Measurements from ENCODE around the gene DCD. TPM values are rescaled to one million over a fixed set of nuclear protein-coding genes. Genes with fewer than 3 reads are reported as not detected.
"Not testable (repeated sequence)": the region's sequence is repeated elsewhere in the genome, so short reads cannot be mapped to it uniquely, and the experiment has no call there.

DCD gene
- total and polyA plus RNA-seq, 2 donors from 2014 or later: not detected

DNA sequence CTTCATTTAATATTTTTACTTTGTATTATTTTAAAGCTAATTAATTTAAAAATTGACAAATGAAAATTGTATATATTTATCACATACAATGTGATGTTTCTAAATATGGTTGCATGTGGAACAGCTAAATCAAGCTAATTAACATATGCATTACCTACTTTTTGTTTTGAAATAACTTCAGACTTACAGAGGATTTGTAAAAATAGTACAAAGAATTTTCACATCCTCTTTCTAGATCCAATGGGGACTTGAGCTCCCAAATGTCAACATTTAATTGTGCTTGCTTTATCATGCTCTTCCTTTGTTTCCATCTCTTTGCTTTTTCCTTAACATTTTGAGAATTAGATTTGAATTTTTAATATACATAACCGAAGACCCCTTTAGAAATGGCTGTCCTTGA is 6.6 kb downstream of the DCD start:
- no peak for DNase-seq
- no peak overlapping the region for H3K9ac ChIP-seq (ENCODE audit: low read length in 3 of 3)
- FAIRE-seq: no peak
- H3K27ac ChIP-seq (ENCODE audit: low read depth in 2 of 2, low read length in 2 of 2): no peak overlapping the region
- H3K9me3 ChIP-seq (ENCODE audit: control insufficient read depth in 2 of 3, insufficient read depth in 1 of 3, low read length in 3 of 3): no peaks in the 10 kb centered on the region
- no peaks in the 10 kb centered on the region for H3K4me1 ChIP-seq (ENCODE audit: control insufficient read depth in 2 of 3, insufficient read depth in 2 of 3, low read depth in 1 of 3, low read length in 3 of 3)
- no peaks in the 10 kb centered on the region for H3K36me3 ChIP-seq (ENCODE audit: control insufficient read depth in 2 of 3, insufficient read depth in 3 of 3, low read length in 3 of 3)
- no peaks in the 10 kb centered on the region for H3K27me3 ChIP-seq (ENCODE audit: control insufficient read depth, insufficient read depth, low read length)
- intact Hi-C loops (cut with DNase I): no loop called here
- no peak overlapping the region for H3K4me3 ChIP-seq (ENCODE audit: low read length in 3 of 3)
- TF ChIP-seq, protein P1, sequence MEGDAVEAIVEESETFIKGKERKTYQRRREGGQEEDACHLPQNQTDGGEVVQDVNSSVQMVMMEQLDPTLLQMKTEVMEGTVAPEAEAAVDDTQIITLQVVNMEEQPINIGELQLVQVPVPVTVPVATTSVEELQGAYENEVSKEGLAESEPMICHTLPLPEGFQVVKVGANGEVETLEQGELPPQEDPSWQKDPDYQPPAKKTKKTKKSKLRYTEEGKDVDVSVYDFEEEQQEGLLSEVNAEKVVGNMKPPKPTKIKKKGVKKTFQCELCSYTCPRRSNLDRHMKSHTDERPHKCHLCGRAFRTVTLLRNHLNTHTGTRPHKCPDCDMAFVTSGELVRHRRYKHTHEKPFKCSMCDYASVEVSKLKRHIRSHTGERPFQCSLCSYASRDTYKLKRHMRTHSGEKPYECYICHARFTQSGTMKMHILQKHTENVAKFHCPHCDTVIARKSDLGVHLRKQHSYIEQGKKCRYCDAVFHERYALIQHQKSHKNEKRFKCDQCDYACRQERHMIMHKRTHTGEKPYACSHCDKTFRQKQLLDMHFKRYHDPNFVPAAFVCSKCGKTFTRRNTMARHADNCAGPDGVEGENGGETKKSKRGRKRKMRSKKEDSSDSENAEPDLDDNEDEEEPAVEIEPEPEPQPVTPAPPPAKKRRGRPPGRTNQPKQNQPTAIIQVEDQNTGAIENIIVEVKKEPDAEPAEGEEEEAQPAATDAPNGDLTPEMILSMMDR (IDR thresholded peaks at IDR 0.05; ENCODE audit: borderline replicate concordance, extremely low read depth, insufficient read depth): no peak

DNA sequence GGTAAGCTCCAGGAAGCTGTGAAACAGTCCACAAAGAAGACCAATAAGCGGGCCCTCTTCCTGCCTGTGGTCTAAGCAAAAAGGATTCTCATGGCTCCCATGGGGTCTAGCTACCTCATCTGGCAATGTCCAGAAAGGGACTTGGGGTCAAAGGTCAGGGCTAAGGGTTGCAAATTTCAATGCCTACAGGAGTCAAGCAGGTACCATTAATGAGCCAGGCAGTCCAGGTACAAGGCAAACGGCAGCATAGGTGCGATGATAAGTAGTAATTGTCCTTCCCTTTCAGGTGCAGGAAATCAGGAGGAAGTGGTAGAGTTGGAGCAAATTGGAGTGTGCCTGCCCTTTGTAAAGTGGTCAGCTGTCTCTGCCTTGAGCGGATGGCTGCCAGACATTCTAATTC is 7.1 kb downstream of the DCD start:
- H3K9ac ChIP-seq (ENCODE audit: low read length in 3 of 3): no peak overlapping the region
- no peak for FAIRE-seq

DNA sequence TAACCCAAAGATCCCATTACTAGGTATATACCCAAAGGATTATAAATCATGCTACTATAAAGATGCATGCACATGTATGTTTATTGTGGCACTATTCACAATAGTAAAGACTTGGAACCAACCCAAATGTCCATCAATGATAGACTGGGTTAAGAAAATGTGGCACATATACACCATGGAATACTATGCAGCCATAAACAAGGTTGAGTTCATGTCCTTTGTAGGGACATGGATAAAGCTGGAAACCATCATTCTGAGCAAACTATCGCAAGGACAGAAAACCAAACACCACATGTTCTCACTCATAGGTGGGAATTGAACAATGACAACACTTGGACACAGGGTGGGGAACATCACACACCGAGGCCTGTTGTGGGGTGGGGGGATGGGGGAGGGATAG is 9.1 kb downstream of the DCD start:
- H3K27me3 ChIP-seq (ENCODE audit: control insufficient read depth, insufficient read depth, low read length); H3K9me3 ChIP-seq (ENCODE audit: control insufficient read depth in 2 of 3, insufficient read depth in 1 of 3, low read length in 3 of 3); H3K9ac ChIP-seq (ENCODE audit: low read length in 3 of 3); H3K27ac ChIP-seq (ENCODE audit: low read depth in 2 of 2, low read length in 2 of 2); H3K36me3 ChIP-seq (ENCODE audit: control insufficient read depth in 2 of 3, insufficient read depth in 3 of 3, low read length in 3 of 3); DNase-seq; intact Hi-C loops (cut with DNase I); H3K4me1 ChIP-seq (ENCODE audit: control insufficient read depth in 2 of 3, insufficient read depth in 2 of 3, low read depth in 1 of 3, low read length in 3 of 3); H3K4me3 ChIP-seq (ENCODE audit: low read length in 3 of 3); FAIRE-seq: not testable (repeated sequence)

More for the DNA sequence above, 7.1 kb downstream of the DCD start:
- Histone ChIP-seq H3K4me1 (ENCODE audit: control insufficient read depth in 2 of 3, insufficient read depth in 2 of 3, low read depth in 1 of 3, low read length in 3 of 3) (no peaks in the 10 kb centered on the region), H3K36me3 (ENCODE audit: control insufficient read depth in 2 of 3, insufficient read depth in 3 of 3, low read length in 3 of 3) (no peaks in the 10 kb centered on the region), H3K9me3 (ENCODE audit: control insufficient read depth in 2 of 3, insufficient read depth in 1 of 3, low read length in 3 of 3) (no peaks in the 10 kb centered on the region), H3K4me3 (ENCODE audit: low read length in 3 of 3) (no peak overlapping the region), H3K27ac (ENCODE audit: low read depth in 2 of 2, low read length in 2 of 2) (no peak overlapping the region), H3K27me3 (ENCODE audit: control insufficient read depth, insufficient read depth, low read length) (no peaks in the 10 kb centered on the region)
- TF ChIP-seq, protein P1 (IDR thresholded peaks at IDR 0.05; ENCODE audit: borderline replicate concordance, extremely low read depth, insufficient read depth): no peak
- intact Hi-C loops (cut with DNase I): no loop called here
- DNase-seq: no peak

DNA sequence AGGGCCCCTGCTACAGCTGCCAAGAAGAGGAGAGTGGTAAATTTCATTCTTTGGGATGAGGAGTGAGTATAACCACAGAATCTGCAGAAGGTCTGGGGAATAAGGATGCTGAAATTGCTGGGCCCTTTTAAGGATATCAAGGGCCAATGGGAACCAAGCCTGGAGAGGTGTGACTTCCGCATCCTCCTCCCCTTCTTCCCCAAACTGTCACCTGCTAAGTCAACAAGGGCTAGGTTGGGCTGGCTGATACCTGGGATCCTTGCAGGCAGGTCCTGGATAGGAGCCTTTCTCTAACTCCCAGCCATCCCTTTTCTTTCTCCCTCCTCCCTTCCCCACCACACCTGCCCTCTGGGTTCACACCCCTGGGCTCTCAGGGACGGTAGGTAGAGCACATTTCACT is 13.4 kb downstream of the DCD start, which contains the start of gene LACRT:
Gene LACRT (minus strand): TSS at position 101 of the 400 bp plus-strand sequence. CDS start 54 bp downstream, at position 47.
- DNase-seq: no peak
- H3K4me1 ChIP-seq (ENCODE audit: control insufficient read depth in 2 of 3, insufficient read depth in 2 of 3, low read depth in 1 of 3, low read length in 3 of 3): no peaks in the 10 kb centered on the region
- H3K4me3 ChIP-seq (ENCODE audit: low read length in 3 of 3): no peak within 1 kb of the TSS
- FAIRE-seq: no peak
- TF ChIP-seq, protein P1 (IDR thresholded peaks at IDR 0.05; ENCODE audit: borderline replicate concordance, extremely low read depth, insufficient read depth): no peak
- no peaks in the 10 kb centered on the region for H3K9me3 ChIP-seq (ENCODE audit: control insufficient read depth in 2 of 3, insufficient read depth in 1 of 3, low read length in 3 of 3)
- no peak within 1 kb of the TSS for H3K27ac ChIP-seq (ENCODE audit: low read depth in 2 of 2, low read length in 2 of 2)
- H3K36me3 ChIP-seq (ENCODE audit: control insufficient read depth in 2 of 3, insufficient read depth in 3 of 3, low read length in 3 of 3): no peaks in the 10 kb centered on the region
- intact Hi-C loops (cut with DNase I): no loop called here
- no peaks in the 10 kb centered on the region for H3K27me3 ChIP-seq (ENCODE audit: control insufficient read depth, insufficient read depth, low read length)
- no peak within 1 kb of the TSS for H3K9ac ChIP-seq (ENCODE audit: low read length in 3 of 3)
